ENCODE measurements around the gene CSF2RB.

DNA sequence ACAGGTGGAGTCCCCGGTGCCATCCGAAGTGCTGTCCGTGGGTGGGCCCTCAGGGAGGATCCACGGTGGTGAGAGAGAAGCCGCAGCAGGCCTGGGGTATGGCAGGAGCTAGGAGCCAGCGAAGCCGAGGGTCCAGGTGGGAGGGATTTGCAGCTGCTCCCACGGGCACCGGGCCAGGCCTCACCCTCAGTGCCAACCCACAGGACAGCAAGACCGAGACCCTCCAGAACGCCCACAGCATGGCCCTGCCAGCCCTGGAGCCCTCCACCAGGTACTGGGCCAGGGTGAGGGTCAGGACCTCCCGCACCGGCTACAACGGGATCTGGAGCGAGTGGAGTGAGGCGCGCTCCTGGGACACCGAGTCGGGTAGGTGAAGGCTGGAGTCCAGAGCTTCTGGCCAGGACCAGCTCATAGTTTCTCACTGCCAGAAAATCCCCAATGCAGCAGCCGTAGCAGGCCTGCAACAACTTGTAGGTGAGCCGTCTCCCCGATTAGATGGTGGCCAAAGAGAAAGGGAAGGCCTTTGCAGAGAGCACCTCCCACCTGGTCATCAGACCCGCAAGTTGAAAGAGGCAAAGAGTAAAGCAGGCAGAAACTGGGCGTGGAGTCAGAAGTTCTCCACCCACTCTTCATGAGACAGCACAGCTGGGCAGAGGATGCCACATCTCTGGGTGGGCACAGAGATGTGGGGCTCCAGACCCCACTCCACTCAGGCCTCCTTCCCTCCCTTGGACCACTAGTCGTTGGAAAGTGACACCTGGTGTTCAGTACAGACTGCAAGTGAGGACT, 20.4 kb downstream of the CSF2RB start:
- TF ChIP-seq SIN3A (IDR thresholded peaks at IDR 0.05; ENCODE audit: low read depth, low read length) (no peak), ZNF274 (IDR thresholded peaks at IDR 0.05; ENCODE audit: insufficient read depth, insufficient read length) (no peak), BHLHE40 (IDR thresholded peaks at IDR 0.05; ENCODE audit: borderline replicate concordance in 1 of 2, low read depth in 2 of 2, low read length in 1 of 2) (no peak), POLR2AphosphoS5 (IDR thresholded peaks at IDR 0.05; ENCODE audit: low read length) (no peak), MXI1 (IDR thresholded peaks at IDR 0.05; ENCODE audit: low read depth, low read length) (no peak), KDM1A (IDR thresholded peaks at IDR 0.05; ENCODE audit: borderline replicate concordance) (no peak), ZNF384 (IDR thresholded peaks at IDR 0.05; ENCODE audit: borderline replicate concordance, low read depth, low read length) (no peak)
- TF ChIP-seq, protein P1, sequence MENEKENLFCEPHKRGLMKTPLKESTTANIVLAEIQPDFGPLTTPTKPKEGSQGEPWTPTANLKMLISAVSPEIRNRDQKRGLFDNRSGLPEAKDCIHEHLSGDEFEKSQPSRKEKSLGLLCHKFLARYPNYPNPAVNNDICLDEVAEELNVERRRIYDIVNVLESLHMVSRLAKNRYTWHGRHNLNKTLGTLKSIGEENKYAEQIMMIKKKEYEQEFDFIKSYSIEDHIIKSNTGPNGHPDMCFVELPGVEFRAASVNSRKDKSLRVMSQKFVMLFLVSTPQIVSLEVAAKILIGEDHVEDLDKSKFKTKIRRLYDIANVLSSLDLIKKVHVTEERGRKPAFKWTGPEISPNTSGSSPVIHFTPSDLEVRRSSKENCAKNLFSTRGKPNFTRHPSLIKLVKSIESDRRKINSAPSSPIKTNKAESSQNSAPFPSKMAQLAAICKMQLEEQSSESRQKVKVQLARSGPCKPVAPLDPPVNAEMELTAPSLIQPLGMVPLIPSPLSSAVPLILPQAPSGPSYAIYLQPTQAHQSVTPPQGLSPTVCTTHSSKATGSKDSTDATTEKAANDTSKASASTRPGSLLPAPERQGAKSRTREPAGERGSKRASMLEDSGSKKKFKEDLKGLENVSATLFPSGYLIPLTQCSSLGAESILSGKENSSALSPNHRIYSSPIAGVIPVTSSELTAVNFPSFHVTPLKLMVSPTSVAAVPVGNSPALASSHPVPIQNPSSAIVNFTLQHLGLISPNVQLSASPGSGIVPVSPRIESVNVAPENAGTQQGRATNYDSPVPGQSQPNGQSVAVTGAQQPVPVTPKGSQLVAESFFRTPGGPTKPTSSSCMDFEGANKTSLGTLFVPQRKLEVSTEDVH (IDR thresholded peaks at IDR 0.05; ENCODE audit: low read depth, partially characterized antibody): no peak

All from GM12878 (cell line).